ENCODE results near the gene LYZL6.

Gene LYZL6, protein sequence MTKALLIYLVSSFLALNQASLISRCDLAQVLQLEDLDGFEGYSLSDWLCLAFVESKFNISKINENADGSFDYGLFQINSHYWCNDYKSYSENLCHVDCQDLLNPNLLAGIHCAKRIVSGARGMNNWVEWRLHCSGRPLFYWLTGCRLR

GRCh38 chr17:35943537-35943936 is at the start of gene LYZL6:
Gene LYZL6 (minus strand): TSS chr17:35943713. CDS start chr17:35939356, 4,357 bp downstream.
- Mint-ChIP-seq H3K36me3 (ENCODE audit: low read depth) (no peaks in the 10 kb centered on the region), H3K27ac (peak within 1 kb of the TSS; percentile 3 to 79 (median 72))

DNA sequence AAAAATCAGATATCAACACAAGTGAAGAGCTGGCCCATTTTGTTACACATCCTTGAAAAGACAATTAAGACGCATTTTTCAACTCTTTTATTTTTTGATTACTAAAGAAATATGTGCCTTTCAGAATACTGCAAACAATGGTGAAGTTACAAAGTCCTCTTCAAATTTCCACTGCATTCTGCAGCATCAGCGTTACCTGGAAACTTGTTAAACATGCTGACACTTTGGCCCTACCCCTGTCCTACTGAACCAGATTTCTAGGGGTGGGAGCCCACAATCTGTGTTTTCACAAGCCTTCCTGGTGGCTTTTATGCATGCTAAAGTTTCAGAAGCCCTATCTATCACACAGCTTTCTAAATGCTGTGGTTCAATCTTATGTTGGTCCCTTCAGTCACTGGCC is 47.6 kb upstream of the LYZL6 start:
- peaks cover 10% of the 10 kb centered on the region for H3K9me3 Mint-ChIP-seq
- no peaks in the 10 kb centered on the region for H3K4me1 Mint-ChIP-seq
- H3K27me3 Mint-ChIP-seq (ENCODE audit: low read depth) = no peaks in the 10 kb centered on the region
- no peak overlapping the region for H3K4me3 Mint-ChIP-seq
- H3K27ac Mint-ChIP-seq = no peak overlapping the region
- TF ChIP-seq, protein P1, sequence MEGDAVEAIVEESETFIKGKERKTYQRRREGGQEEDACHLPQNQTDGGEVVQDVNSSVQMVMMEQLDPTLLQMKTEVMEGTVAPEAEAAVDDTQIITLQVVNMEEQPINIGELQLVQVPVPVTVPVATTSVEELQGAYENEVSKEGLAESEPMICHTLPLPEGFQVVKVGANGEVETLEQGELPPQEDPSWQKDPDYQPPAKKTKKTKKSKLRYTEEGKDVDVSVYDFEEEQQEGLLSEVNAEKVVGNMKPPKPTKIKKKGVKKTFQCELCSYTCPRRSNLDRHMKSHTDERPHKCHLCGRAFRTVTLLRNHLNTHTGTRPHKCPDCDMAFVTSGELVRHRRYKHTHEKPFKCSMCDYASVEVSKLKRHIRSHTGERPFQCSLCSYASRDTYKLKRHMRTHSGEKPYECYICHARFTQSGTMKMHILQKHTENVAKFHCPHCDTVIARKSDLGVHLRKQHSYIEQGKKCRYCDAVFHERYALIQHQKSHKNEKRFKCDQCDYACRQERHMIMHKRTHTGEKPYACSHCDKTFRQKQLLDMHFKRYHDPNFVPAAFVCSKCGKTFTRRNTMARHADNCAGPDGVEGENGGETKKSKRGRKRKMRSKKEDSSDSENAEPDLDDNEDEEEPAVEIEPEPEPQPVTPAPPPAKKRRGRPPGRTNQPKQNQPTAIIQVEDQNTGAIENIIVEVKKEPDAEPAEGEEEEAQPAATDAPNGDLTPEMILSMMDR (IDR thresholded peaks at IDR 0.05; ENCODE audit: unreplicated experiment in 3 of 3) = no peak
- no peaks in the 10 kb centered on the region for H3K36me3 Mint-ChIP-seq (ENCODE audit: low read depth)

More at GRCh38 chr17:35943537-35943936, at the start of gene LYZL6:
- H3K27me3 Mint-ChIP-seq (ENCODE audit: low read depth) = peaks cover 2% of the 10 kb centered on the region
- TF ChIP-seq, protein P1 (IDR thresholded peaks at IDR 0.05; ENCODE audit: unreplicated experiment in 3 of 3) = no peak
- no peaks in the 10 kb centered on the region for H3K9me3 Mint-ChIP-seq
- no peak within 1 kb of the TSS for H3K4me3 Mint-ChIP-seq
- H3K4me1 Mint-ChIP-seq = peaks cover 12% of the 10 kb centered on the region

GRCh38 chr17:35988164-35988563 is 44.7 kb upstream of the LYZL6 start:
- H3K9me3 Mint-ChIP-seq = peaks cover 8% of the 10 kb centered on the region
- H3K36me3 Mint-ChIP-seq (ENCODE audit: low read depth) = no peaks in the 10 kb centered on the region
- no peaks in the 10 kb centered on the region for H3K4me1 Mint-ChIP-seq
- H3K27ac Mint-ChIP-seq = no peak overlapping the region
- TF ChIP-seq, protein P1 (IDR thresholded peaks at IDR 0.05; ENCODE audit: unreplicated experiment in 3 of 3) = no peak
- H3K27me3 Mint-ChIP-seq (ENCODE audit: low read depth) = peaks cover 9% of the 10 kb centered on the region
- H3K4me3 Mint-ChIP-seq = no peak overlapping the region

DNA sequence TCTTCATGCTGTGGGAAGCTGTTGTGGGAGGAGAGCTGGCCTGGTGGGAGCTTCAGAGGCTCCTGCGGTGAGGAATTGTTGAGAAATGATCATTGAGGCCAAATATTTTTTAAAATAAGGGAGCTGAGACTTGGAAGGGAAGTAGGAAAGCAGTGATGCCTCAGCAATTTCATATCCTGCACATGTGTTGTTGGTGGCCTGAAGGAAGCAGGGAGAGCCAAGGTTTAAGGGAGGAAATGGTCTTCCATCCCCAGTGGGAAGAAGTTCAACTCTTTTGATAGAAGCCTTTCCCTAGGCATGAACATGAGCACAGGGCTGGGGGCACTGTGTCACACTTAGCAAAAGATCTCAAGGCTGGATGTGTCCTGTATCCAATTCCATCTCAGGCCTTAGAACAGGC is 43.1 kb upstream of the LYZL6 start, which contains the start of gene CCL14:
Gene CCL14 (minus strand): TSS at position 87 of the 400 bp plus-strand sequence. CDS start 80 bp downstream, at position 7.
- Mint-ChIP-seq H3K9me3 (peaks cover 8% of the 10 kb centered on the region), H3K27me3 (ENCODE audit: low read depth) (peaks cover 11% of the 10 kb centered on the region), H3K4me1 (no peaks in the 10 kb centered on the region), H3K27ac (peak within 1 kb of the TSS in 1 of 3 experiments; percentile 2), H3K4me3 (no peak within 1 kb of the TSS), H3K36me3 (ENCODE audit: low read depth) (no peaks in the 10 kb centered on the region)
- TF ChIP-seq, protein P1 (IDR thresholded peaks at IDR 0.05; ENCODE audit: unreplicated experiment in 3 of 3) = no peak

GRCh38 chr17:35984140-35984539 is 40.6 kb upstream of the LYZL6 start:
- TF ChIP-seq, protein P1 (IDR thresholded peaks at IDR 0.05; ENCODE audit: unreplicated experiment in 3 of 3) = no peak
- peaks cover 20% of the 10 kb centered on the region for H3K27me3 Mint-ChIP-seq (ENCODE audit: low read depth)
- no peaks in the 10 kb centered on the region for H3K4me1 Mint-ChIP-seq
- H3K27ac Mint-ChIP-seq = no peak overlapping the region
- no peak overlapping the region for H3K4me3 Mint-ChIP-seq
- H3K9me3 Mint-ChIP-seq = peaks cover 4% of the 10 kb centered on the region
- no peaks in the 10 kb centered on the region for H3K36me3 Mint-ChIP-seq (ENCODE audit: low read depth)

Measured in nephron (organoid).